ENCODE data around the gene PCMT1.
A peak's percentile ranks its signal among the peaks of the same experiment; 100 is the strongest.

The PCMT1 gene

DNA sequence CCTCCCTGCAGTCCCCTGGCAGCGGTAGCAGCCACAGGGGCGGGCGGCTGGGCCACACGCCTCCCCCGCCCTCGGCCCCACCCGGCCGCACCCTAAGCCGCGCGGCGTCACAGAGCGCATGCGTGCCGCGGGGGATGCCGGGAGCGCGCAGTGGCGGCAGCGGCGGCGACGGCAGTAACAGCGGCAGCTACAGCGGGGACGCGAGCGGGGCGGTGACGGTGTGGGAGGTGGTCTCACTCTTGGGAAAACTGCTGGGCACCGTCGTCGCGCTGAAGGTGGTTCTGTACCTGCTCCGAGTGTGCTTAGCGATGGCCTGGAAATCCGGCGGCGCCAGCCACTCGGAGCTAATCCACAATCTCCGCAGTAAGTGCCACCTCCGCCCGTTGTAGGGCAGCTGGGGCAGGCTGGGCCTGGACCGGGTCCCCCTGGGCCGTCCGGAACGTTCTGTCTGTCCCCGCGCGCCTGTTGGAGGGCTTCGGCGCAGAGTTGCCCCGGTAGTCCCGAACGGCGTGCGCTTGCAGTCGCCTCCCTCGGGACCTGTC, at the start of gene PCMT1:
TSS of gene PCMT1 (plus strand) at position 148 of the 542 bp plus-strand sequence. CDS start at position 309, 161 bp downstream.
- no peak for FAIRE-seq
- TF ChIP-seq, protein P1, sequence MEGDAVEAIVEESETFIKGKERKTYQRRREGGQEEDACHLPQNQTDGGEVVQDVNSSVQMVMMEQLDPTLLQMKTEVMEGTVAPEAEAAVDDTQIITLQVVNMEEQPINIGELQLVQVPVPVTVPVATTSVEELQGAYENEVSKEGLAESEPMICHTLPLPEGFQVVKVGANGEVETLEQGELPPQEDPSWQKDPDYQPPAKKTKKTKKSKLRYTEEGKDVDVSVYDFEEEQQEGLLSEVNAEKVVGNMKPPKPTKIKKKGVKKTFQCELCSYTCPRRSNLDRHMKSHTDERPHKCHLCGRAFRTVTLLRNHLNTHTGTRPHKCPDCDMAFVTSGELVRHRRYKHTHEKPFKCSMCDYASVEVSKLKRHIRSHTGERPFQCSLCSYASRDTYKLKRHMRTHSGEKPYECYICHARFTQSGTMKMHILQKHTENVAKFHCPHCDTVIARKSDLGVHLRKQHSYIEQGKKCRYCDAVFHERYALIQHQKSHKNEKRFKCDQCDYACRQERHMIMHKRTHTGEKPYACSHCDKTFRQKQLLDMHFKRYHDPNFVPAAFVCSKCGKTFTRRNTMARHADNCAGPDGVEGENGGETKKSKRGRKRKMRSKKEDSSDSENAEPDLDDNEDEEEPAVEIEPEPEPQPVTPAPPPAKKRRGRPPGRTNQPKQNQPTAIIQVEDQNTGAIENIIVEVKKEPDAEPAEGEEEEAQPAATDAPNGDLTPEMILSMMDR (IDR thresholded peaks at IDR 0.05; ENCODE audit: insufficient read depth, missing control alignments) = no peak
- peak; percentile 70 for DNase-seq (ENCODE audit: insufficient read length, low spot score)

DNA sequence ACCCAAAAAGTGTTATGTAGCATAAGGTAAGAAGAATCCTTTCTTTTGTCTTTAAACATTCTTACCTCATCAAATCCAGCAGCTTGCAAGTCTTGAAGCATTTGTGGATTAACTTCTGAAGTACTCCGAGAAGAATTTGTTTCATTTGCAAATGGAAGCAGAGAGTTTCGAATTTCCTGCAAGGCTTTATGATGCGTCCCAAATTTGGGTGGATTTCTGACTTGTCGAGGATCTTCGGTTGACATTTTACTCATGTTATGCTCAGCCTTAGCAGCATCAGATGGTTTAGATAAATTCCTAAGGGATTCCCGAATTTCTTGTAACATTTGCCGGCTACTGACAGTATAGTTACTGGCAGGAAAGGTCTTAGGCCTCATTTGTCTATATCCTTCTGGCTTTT, 47.8 kb upstream of the PCMT1 start:
- TF ChIP-seq, protein P1 (IDR thresholded peaks at IDR 0.05; ENCODE audit: insufficient read depth, missing control alignments) = no peak
- DNase-seq (ENCODE audit: insufficient read length, low spot score) (no peak), FAIRE-seq (peak; percentile 25)

DNA sequence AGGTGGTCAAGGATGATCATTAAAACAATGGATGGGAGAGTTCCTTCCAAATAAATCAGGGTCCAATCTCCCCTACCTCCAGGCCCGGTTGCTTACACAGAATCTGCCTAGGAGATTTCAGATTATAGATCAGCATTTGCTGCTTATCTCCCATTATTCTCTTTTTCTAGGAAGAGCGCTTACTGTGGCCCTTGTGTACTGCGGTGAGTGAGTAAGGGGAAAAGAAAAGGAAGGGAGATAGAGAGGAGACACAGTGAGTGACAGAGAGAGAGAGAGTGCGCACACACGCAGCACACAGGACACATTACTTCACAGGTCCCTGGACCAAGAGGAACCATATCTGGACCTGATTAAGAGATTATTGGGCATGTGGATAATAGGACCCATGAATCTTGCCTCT, 37.8 kb upstream of the PCMT1 start:
- DNase-seq (ENCODE audit: insufficient read length, low spot score) (no peak), FAIRE-seq (no peak)

DNA sequence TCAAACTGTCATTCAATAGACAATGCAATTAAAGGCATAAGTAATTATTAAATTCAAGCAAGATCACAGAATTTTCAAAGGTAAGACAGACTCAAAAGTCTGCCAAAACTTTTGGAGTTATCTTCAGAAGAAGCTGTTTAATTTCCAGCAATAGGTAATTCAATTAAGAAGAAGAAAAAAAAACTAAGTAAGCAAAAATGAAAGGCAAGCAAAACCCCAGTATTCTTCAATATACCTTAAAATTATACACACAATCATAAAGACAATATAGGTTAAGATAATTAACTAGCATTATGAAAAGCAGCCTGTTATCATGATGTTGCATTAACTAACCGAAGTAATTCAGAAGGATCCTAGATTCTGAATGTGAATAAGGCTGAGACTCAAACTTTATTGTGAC, 35.1 kb upstream of the PCMT1 start:
- FAIRE-seq (no peak), DNase-seq (ENCODE audit: insufficient read length, low spot score) (no peak)
- TF ChIP-seq, protein P1 (IDR thresholded peaks at IDR 0.05; ENCODE audit: insufficient read depth, missing control alignments) = no peak

More for the DNA sequence above, 37.8 kb upstream of the PCMT1 start:
- TF ChIP-seq, protein P1 (IDR thresholded peaks at IDR 0.05; ENCODE audit: insufficient read depth, missing control alignments) = no peak

DNA sequence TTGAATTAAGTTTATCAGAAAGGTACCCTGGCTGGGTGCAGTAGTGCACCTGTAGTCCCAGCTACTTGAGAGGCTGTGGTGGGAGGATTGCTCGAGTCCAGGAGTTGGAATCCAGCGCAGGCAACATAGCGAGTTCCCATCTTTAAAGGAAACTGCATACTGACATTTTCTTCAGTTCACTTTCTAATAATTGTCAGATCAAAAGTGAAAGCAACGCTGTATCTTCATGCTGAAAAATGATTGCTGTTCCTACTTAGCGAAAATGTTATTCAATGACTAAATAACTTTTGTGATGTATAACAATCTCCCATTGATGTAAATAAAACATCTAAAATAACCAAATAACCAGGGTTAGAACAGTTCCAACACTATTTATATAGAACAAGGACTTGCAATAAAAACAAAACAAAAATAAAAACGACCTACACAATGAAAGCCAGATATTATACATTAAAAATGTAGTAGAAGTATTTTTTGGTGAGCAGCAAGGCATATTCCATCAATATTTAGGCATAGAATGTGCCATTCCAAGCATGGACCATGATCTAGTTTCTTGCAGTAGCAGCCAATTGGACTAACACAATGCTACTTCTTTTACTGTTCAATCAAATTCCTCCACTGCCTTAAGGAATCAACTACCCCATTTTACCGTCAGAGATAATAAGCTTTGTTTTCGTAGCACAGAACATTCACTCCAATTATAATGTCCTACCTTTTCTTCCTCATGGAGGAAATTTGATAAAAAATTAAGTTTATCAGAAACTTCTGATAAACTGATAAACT, 33.2 kb upstream of the PCMT1 start:
- FAIRE-seq (no peak), DNase-seq (ENCODE audit: insufficient read length, low spot score) (no peak)
- TF ChIP-seq, protein P1 (IDR thresholded peaks at IDR 0.05; ENCODE audit: insufficient read depth, missing control alignments) = no peak

DNA sequence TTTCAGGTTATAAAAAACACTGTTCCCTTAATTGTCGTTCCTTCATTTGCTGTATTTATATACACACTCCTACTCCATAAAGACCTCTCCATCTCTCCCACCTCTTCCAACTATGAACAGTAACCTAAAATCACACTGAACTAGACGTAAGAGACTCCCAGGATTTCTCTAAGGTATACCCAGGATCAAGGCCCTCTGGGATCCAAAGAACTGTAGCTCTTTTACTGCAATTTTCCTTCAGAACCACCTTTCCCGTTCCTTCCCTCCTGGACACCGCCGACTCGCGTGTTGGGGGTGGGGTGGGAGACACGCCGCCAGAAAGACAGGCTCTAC, 32.3 kb upstream of the PCMT1 start:
- no peak for FAIRE-seq
- TF ChIP-seq, protein P1 (IDR thresholded peaks at IDR 0.05; ENCODE audit: insufficient read depth, missing control alignments) = no peak
- no peak for DNase-seq (ENCODE audit: insufficient read length, low spot score)
